GM12878 (cell line): ENCODE results near the gene DNTTIP2. TPM values are rescaled to one million over a fixed set of nuclear protein-coding genes. Genes with fewer than 3 reads are reported as not detected.

Experiments used
- ATAC-seq: fragments of 200-7000 bp; cut with Tn5 transposase; 3 replicates; pipeline ENCODE4 v1.9.1; 2020; ENCODE audit warnings: mild to moderate bottlenecking, moderate library complexity
- BruUV-seq: library from RNA; stranded (reverse); fragments of 400-500 nt; replicated peaks from 2 replicates; lab custom pipeline; 2021; lab: Mats Ljungman, UMichigan
- CTCF ChIA-PET: fragments of 300-600 bp; sonication (Branson Sonifier 250); formaldehyde crosslinking; extraction: SDS; loops from one replicate; lab custom pipeline; 2021; ENCODE audit warnings: inconsistent platforms; lab: Yijun Ruan, JAX
- POLR2A ChIA-PET: fragments of 350-600 bp; formaldehyde crosslinking; extraction: SDS; loops from one replicate; lab custom pipeline; 2021; ENCODE audit warnings: inconsistent platforms; lab: Charles Lee
- RAD21 ChIA-PET: fragments of 300-600 bp; sonication (Branson Sonifier 250); formaldehyde crosslinking; loops from one replicate; lab custom pipeline; 2023; ENCODE audit warnings: antibody characterized with exemption; ENCODE audit not compliant: unreplicated experiment; lab: Charles Lee
- SMC1A ChIA-PET: fragments of 300-600 bp; sonication (Branson Sonifier 250); formaldehyde crosslinking; loops from one replicate; lab custom pipeline; 2023; ENCODE audit not compliant: unreplicated experiment, uncharacterized antibody; lab: Charles Lee
- DNase-seq: peaks from one replicate; pipeline ENCODE4 v3.0.0-alpha.2; 2011; ENCODE audit warnings: low read depth, low spot score
- FAIRE-seq: peaks from 3 replicates; lab custom pipeline; 2011; peaks lifted over from hg19 to GRCh38; lab: Jason Lieb, UNC
- H2AFZ ChIP-seq: 2 replicates; pipeline ENCODE4 v1.6.0; 2011; ENCODE audit warnings: low read depth, low read length, control low read depth; ENCODE audit not compliant: control insufficient read depth
- H3K27ac ChIP-seq: 2 replicates; pipeline ENCODE4 v1.5.1; 2011; ENCODE audit warnings: control low read depth; ENCODE audit not compliant: control insufficient read depth, insufficient read depth
- H3K27me3 ChIP-seq, 2 experiments: replicated peaks in 1 of 2; 2 replicates each; pipeline versions ENCODE4 v1.6.0 to v1.6.1; 2011; ENCODE audit warnings: low read length in 1 of 2; ENCODE audit not compliant: control insufficient read depth in 2 of 2, insufficient read depth in 2 of 2
- H3K36me3 ChIP-seq, 2 experiments: 2 replicates each; pipeline ENCODE4 v1.5.1; 2011; ENCODE audit warnings: low read length in 1 of 2; ENCODE audit not compliant: control insufficient read depth in 2 of 2, insufficient read depth in 2 of 2
- H3K4me1 ChIP-seq: 2 replicates; pipeline ENCODE4 v1.6.1; 2011; ENCODE audit warnings: mild to moderate bottlenecking, low read length, moderate library complexity, mixed read lengths; ENCODE audit not compliant: control insufficient read depth, insufficient read depth
- H3K4me2 ChIP-seq: 2 replicates; pipeline ENCODE4 v1.6.0; 2011; ENCODE audit warnings: control low read depth; ENCODE audit not compliant: control insufficient read depth, insufficient read depth
- H3K4me3 ChIP-seq: fragments of 200-600 bp; sonication (generic); 2 replicates; pipeline ENCODE4 v1.5.1; 2016
- H3K79me2 ChIP-seq: 2 replicates; pipeline ENCODE4 v1.6.0; 2011; ENCODE audit warnings: low read length; ENCODE audit not compliant: control insufficient read depth, insufficient read depth
- H3K9ac ChIP-seq: 2 replicates; pipeline ENCODE4 v1.8.0; 2011; ENCODE audit warnings: low read length, control low read depth, mixed read lengths; ENCODE audit not compliant: control insufficient read depth, insufficient read depth
- H3K9me3 ChIP-seq: replicated peaks from 3 replicates; pipeline ENCODE4 v1.5.1; 2011; ENCODE audit warnings: mild to moderate bottlenecking, low read length; ENCODE audit not compliant: control insufficient read depth, insufficient read depth
- H4K20me1 ChIP-seq: 2 replicates; pipeline ENCODE4 v1.6.0; 2011; ENCODE audit not compliant: control insufficient read depth, insufficient read depth
- FOS ChIP-seq: IDR thresholded peaks from 3 replicates; pipeline ENCODE4 v1.6.1; 2011; ENCODE audit warnings: borderline replicate concordance; ENCODE audit not compliant: insufficient read length; ENCODE audit errors: extremely low read depth
- HCFC1 ChIP-seq: fragments of 150-350 bp; IDR thresholded peaks from 2 replicates; pipeline ENCODE4 v1.6.1; 2014; ENCODE audit warnings: low read length
- NR2F1 ChIP-seq: fragments of 450-650 bp; conservative IDR thresholded peaks from 2 replicates; pipeline ENCODE4 v1.6.1; 2017; ENCODE audit warnings: mild to moderate bottlenecking
- RAD21 ChIP-seq: IDR thresholded peaks from 2 replicates; pipeline ENCODE4 v1.6.1; 2011; ENCODE audit warnings: mild to moderate bottlenecking, low read depth, low read length, moderate library complexity; ENCODE audit not compliant: insufficient read depth
- WGBS: methylation state at CpG from one replicate; pipeline ENCODE4 v1.1.6; 2016; ENCODE audit warnings: low lambda C conversion rate; ENCODE audit not compliant: insufficient replicate concordance, insufficient coverage; ENCODE audit errors: missing lambda C conversion rate; 5-methylcytosine and 5-hydroxymethylcytosine counted together
- in situ Hi-C: fragments of 300-500 bp; cut with MboI; formaldehyde crosslinking; loops from 9 replicates; pipeline ENCODE4 v1.14.3; 2018; ENCODE audit warnings: mixed read lengths
- intact Hi-C: fragments of 100-400 bp; cut with micrococcal nuclease; formaldehyde crosslinking; loops from one replicate; pipeline ENCODE4 v1.14.2; 2022; ENCODE audit not compliant: unreplicated experiment
- polyA plus RNA-seq, 11 experiments: library from polyadenylated mRNA; depleted of rRNA in 4 of 11; unstranded in 6 of 11; stranded (reverse) in 5 of 11; fragments of >200 nt; fragmentation: Nextera tagmentation in 4 of 11; fragmentation: Illumina TruSeq in 1 of 11; extraction: Ambion mirVana in 4 of 11; extraction: Trizol in 1 of 11; gene quantifications; 1 replicate in 1 of 11; 2 replicates in 10 of 11; pipeline versions ENCODE4 v1.2.1 to v1.2.3, GENCODE V29; 2011 to 2016; ENCODE audit warnings: inconsistent platforms in 2 of 11, missing spikeins in 2 of 11, low read depth in 1 of 11
- total RNA-seq, 4 experiments: library from RNA; depleted of rRNA in 3 of 4; stranded (reverse); fragments of >200 nt in 3 of 4; fragmentation: Illumina TruSeq in 1 of 4; extraction: Trizol in 1 of 4; gene quantifications; 2 replicates each; pipeline versions ENCODE4 v1.2.1 to v1.2.3, GENCODE V29; 2013 to 2021
- TF ChIP-seq, protein P1 (sequence below): fragments of 450-650 bp; IDR thresholded peaks from 2 replicates; pipeline ENCODE4 v1.6.1; 2014; ENCODE audit warnings: mild to moderate bottlenecking
- TF ChIP-seq, protein P2 (sequence below): IDR thresholded peaks from 2 replicates; pipeline ENCODE4 v1.6.1; 2012; ENCODE audit warnings: low read depth, low read length, improper control_type of control experiment

Gene DNTTIP2
- total and polyA plus RNA-seq, 10 of the 15 experiments (the other 5 are each of a cell fraction or from before 2014, with no cell fraction given): 34.3 to 99.2 (median 74.9) TPM

GRCh38 chr1:93820554-93821422 is 58.2 kb downstream of the DNTTIP2 start:
- TF ChIP-seq, protein P1, sequence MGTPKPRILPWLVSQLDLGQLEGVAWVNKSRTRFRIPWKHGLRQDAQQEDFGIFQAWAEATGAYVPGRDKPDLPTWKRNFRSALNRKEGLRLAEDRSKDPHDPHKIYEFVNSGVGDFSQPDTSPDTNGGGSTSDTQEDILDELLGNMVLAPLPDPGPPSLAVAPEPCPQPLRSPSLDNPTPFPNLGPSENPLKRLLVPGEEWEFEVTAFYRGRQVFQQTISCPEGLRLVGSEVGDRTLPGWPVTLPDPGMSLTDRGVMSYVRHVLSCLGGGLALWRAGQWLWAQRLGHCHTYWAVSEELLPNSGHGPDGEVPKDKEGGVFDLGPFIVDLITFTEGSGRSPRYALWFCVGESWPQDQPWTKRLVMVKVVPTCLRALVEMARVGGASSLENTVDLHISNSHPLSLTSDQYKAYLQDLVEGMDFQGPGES: no peak
- TF ChIP-seq FOS: no peak
- TF ChIP-seq RAD21: no peak
- TF ChIP-seq, protein P2, sequence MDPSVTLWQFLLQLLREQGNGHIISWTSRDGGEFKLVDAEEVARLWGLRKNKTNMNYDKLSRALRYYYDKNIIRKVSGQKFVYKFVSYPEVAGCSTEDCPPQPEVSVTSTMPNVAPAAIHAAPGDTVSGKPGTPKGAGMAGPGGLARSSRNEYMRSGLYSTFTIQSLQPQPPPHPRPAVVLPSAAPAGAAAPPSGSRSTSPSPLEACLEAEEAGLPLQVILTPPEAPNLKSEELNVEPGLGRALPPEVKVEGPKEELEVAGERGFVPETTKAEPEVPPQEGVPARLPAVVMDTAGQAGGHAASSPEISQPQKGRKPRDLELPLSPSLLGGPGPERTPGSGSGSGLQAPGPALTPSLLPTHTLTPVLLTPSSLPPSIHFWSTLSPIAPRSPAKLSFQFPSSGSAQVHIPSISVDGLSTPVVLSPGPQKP: no peak
- TF ChIP-seq NR2F1: no peak
- no peak for TF ChIP-seq HCFC1
- RAD21 ChIA-PET: interaction anchor here (0.6 kb wide), 1 partner anchor 49 kb away, joined by 3 read pairs; no protein-coding TSS in a partner anchor

More at GRCh38 chr1:93820554-93821422, 58.2 kb downstream of the DNTTIP2 start:
- Histone ChIP-seq H4K20me1 (no peaks in the 10 kb centered on the region), H3K79me2 (no peaks in the 10 kb centered on the region), H2AFZ (no peak overlapping the region), H3K9me3 (no peaks in the 10 kb centered on the region), H3K27ac (no peak overlapping the region), H3K27me3 (no peaks in the 10 kb centered on the region; a peak in 2 of 4 replicates), H3K4me2 (no peak overlapping the region), H3K4me1 (peaks cover 8% of the 10 kb centered on the region), H3K4me3 (no peak overlapping the region), H3K9ac (no peak overlapping the region), H3K36me3 (no peaks in the 10 kb centered on the region)
- intact Hi-C loops: no loop called here
- ATAC-seq: no peak
- no TSS peak for BruUV-seq
- 39% methylated on average over 10 of the region's 10 CpGs for WGBS
- no peak for DNase-seq
- ChIA-PET POLR2A (interaction anchor here (1.0 kb wide), 1 partner anchor 192 kb away, joined by 3 read pairs; no protein-coding TSS in a partner anchor), CTCF (interaction anchor here (0.8 to 2.4 kb wide), 4 partner anchors 9 to 192 kb away, joined by 3 to 10 read pairs (median 5); no protein-coding TSS in a partner anchor), SMC1A (interaction anchor here (0.6 to 11.0 kb wide), 5 partner anchors 20 to 642 kb away, joined by 3 to 505 read pairs (median 4); no protein-coding TSS in a partner anchor)
- in situ Hi-C loops: no loop called here
- FAIRE-seq: no peak
